Stimulated activated memory B cell treated with anti-CD40 and anti-IgM and Interleukin-4, amounts not matched to agents 10 μg/mL and 1 μg/mL and 100 μg/mL, for 72 hours (primary cell): ENCODE results near the gene NCAN.

ENCODE experiments used
- ATAC-seq: fragments of 150-1000 bp; cut with Tn5 transposase; 2 replicates; pipeline ENCODE4 v1.10.0; 2021
- H3K27ac Mint-ChIP-seq: one replicate; pipeline ENCODE4 v1.8.0; 2022; ENCODE audit warnings: mild to moderate bottlenecking, mixed read lengths
- H3K27me3 Mint-ChIP-seq: one replicate; pipeline ENCODE4 v1.8.0; 2022; ENCODE audit warnings: mixed read lengths
- H3K36me3 Mint-ChIP-seq: one replicate; pipeline ENCODE4 v1.8.0; 2022; ENCODE audit warnings: mixed read lengths
- H3K4me1 Mint-ChIP-seq: one replicate; pipeline ENCODE4 v1.8.0; 2022; ENCODE audit warnings: mixed read lengths
- H3K4me3 Mint-ChIP-seq: one replicate; pipeline ENCODE4 v1.8.0; 2022; ENCODE audit warnings: mild to moderate bottlenecking, moderate library complexity, mixed read lengths
- H3K9me3 Mint-ChIP-seq: one replicate; pipeline ENCODE4 v1.8.0; 2022; ENCODE audit warnings: mixed read lengths

Gene NCAN

GRCh38 chr19:19257836-19258588, 46.3 kb downstream of the NCAN start:
- Mint-ChIP-seq H3K4me3 (no peak overlapping the region), H3K9me3 (no peaks in the 10 kb centered on the region), H3K4me1 (peaks cover 11% of the 10 kb centered on the region), H3K27me3 (peaks cover 65% of the 10 kb centered on the region), H3K27ac (no peak overlapping the region), H3K36me3 (no peaks in the 10 kb centered on the region)
- ATAC-seq, result no peak

DNA sequence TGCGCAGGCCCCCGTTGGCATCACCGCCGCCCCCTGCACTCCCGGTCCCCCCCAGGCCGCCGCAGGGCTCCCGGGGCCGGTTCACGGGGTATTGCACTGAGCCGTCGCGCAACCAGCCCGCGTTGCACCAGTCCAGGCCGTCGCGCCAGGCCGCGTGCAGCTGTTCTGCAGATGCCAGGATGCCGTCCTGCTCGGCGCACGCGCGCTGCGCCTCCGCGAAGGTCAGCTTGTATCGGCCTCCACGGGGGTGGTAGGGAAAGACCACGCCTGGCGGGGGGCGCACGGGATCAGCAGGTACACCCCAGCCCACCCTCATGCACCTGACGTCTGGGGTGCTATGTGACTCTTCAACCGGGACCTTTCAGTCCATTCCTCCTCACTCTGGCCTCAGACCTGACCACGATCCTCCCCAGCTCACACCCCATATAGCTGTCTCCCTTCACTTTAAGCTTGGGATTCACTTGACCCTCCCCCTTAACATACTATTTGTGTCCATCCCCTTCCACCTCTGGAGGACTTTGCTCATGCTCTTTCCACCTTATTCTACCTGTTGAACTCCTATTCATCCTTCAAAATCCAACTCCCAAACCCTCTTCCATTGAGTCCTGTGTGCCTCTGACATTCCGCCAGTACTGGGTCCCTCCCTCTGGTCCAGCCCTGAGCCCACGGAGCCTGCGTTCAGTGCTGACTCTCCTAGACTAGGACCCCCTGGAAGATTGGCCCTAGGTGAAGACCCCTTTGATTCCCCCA, 47.0 kb downstream of the NCAN start:
- Mint-ChIP-seq H3K27me3 (peaks cover 64% of the 10 kb centered on the region), H3K36me3 (no peaks in the 10 kb centered on the region), H3K4me3 (no peak overlapping the region), H3K27ac (no peak overlapping the region), H3K4me1 (peaks cover 11% of the 10 kb centered on the region), H3K9me3 (no peaks in the 10 kb centered on the region)
- no peak for ATAC-seq

DNA sequence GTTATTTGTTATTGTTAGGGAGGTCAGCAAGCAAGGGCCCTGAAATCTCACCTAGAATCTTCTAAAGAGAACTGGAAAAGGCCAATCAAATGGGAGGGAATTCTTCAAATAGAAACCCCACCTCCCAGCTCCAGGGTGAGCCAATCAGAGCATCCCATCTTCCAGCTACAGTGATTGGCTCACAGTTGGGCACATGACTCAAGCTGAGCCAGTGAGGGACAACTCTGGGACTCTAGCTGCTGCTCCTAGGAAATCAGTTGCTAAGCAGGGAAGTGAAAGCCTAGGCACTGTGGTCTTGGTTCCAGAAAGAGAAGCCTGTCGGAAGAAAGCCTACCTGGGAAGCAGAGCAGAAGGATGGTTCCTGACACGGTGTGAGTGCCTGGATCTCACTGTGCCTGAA, 48.0 kb downstream of the NCAN start:
- no peak for ATAC-seq
- H3K4me1 Mint-ChIP-seq, result peaks cover 11% of the 10 kb centered on the region

DNA sequence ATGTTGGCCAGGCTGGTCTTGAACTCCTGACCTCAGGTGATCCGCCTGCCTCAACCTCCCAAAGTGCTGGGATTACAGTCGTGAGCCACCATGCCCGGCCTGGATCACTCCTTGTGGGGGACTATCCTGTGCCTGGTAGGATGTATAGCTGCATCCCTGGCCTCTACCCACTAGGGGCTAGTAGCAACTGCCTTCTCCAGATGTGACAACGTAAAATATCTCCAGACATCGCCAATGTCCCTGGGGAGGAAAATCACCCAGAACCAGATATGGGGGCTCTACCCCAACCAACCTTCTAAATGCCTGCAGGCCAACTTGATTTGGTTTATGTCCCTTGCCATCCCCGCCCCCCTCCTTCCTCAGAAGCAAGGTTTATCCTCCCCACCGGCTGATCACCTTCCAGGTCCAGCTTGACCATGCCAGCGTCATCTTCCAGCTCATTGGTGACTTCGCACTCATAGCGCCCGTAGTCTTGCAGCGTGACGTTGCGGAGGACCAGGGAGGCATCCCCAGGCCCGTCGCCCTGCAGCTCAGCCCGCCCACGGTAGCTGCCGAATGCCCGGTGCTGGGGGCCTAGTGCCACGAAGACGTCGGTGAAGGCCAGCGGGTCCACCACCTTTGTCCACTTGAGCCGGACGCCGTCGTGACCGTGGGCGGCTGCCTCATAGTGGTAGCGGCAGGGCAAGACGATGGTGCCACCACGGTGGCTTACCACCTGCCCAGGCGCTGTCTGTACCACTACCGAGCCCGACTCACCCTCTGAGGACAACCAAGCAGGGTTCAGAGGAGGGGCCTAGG, 48.9 kb downstream of the NCAN start:
- Mint-ChIP-seq H3K36me3 (no peaks in the 10 kb centered on the region), H3K9me3 (no peaks in the 10 kb centered on the region), H3K27me3 (peaks cover 54% of the 10 kb centered on the region), H3K4me3 (no peak overlapping the region), H3K27ac (no peak overlapping the region), H3K4me1 (peaks cover 11% of the 10 kb centered on the region)
- peak; percentile 24 for ATAC-seq

More for the DNA sequence above, 48.0 kb downstream of the NCAN start:
- Mint-ChIP-seq H3K9me3 (no peaks in the 10 kb centered on the region), H3K4me3 (no peak overlapping the region), H3K36me3 (no peaks in the 10 kb centered on the region), H3K27ac (no peak overlapping the region), H3K27me3 (peaks cover 62% of the 10 kb centered on the region)

- H3K27me3 Mint-ChIP-seq, result peaks cover 47% of the 10 kb centered on the region
- ATAC-seq, result peak; percentile 65
- no peaks in the 10 kb centered on the region for H3K9me3 Mint-ChIP-seq
- peaks cover 11% of the 10 kb centered on the region for H3K4me1 Mint-ChIP-seq
- no peak overlapping the region for H3K27ac Mint-ChIP-seq
- H3K36me3 Mint-ChIP-seq, result no peaks in the 10 kb centered on the region
- H3K4me3 Mint-ChIP-seq, result peak overlapping the region; percentile 2
Observed at GRCh38 chr19:19261350-19262189, 49.8 kb downstream of the NCAN start.

DNA sequence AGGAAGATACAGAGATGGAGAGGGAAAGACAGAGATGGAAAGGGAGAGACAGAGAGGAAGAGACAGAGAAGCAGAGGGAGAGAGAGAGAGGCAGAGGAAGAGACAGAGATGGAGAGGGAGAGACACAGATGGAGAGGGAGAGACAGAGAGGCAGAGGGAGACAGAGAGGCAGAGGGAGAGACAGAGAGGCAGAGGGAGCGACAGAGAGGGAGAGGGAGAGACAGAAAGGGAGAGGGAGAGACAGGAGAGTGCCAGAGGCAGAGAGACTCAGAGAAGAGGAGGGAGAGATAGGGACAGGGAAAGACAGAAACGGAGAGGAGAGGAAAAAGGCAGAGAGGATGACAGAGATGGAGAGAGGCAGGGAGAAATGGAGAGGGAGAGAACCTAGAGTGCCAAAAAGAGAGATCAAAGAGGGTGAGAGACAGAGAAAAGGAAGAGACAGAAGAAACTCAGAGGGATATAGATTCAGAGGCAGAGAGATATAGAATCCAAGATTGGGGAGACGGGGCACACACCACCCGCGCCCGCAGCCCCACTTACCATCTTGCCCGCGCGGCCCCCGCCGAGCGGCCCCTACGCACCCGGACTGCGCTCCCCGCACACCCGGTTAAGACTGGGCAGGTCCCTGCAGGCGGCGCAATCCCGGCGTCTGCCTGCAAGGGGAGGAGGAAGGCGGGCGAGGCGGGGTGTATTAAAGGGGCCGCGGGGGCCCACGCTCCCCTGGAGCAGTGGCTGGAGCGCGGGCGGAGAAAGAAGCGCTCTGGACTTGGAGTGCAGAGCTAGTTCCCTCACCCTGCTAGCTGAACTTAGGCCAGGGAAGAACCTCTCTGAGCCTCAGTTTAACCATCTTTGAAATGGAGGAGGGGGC, 50.7 kb downstream of the NCAN start:
- H3K27me3 Mint-ChIP-seq, result peaks cover 38% of the 10 kb centered on the region
- H3K4me3 Mint-ChIP-seq, result peak overlapping the region; percentile 2
- no peaks in the 10 kb centered on the region for H3K36me3 Mint-ChIP-seq
- no peak for ATAC-seq
- no peak overlapping the region for H3K27ac Mint-ChIP-seq
- H3K9me3 Mint-ChIP-seq, result no peaks in the 10 kb centered on the region
- peaks cover 11% of the 10 kb centered on the region for H3K4me1 Mint-ChIP-seq

GRCh38 chr19:19263886-19264487, 52.2 kb downstream of the NCAN start:
- no peaks in the 10 kb centered on the region for H3K9me3 Mint-ChIP-seq
- no peaks in the 10 kb centered on the region for H3K36me3 Mint-ChIP-seq
- H3K27ac Mint-ChIP-seq, result no peak overlapping the region
- peaks cover 11% of the 10 kb centered on the region for H3K4me1 Mint-ChIP-seq
- H3K4me3 Mint-ChIP-seq, result no peak overlapping the region
- peaks cover 32% of the 10 kb centered on the region for H3K27me3 Mint-ChIP-seq
- ATAC-seq, result no peak

GRCh38 chr19:19267305-19267704, 55.5 kb downstream of the NCAN start:
- Mint-ChIP-seq H3K36me3 (no peaks in the 10 kb centered on the region), H3K4me3 (no peak overlapping the region), H3K4me1 (peaks cover 3% of the 10 kb centered on the region), H3K27ac (no peak overlapping the region), H3K9me3 (no peaks in the 10 kb centered on the region), H3K27me3 (peaks cover 12% of the 10 kb centered on the region)
- no peak for ATAC-seq

- no peak overlapping the region for H3K4me3 Mint-ChIP-seq
- no peak for ATAC-seq
- peaks cover 6% of the 10 kb centered on the region for H3K4me1 Mint-ChIP-seq
Observed at GRCh38 chr19:19268453-19269385, 57.0 kb downstream of the NCAN start.

GRCh38 chr19:19269952-19270694, 58.4 kb downstream of the NCAN start:
- H3K4me1 Mint-ChIP-seq, result peaks cover 11% of the 10 kb centered on the region
- ATAC-seq, result no peak
- H3K9me3 Mint-ChIP-seq, result no peaks in the 10 kb centered on the region
- no peak overlapping the region for H3K27ac Mint-ChIP-seq
- peaks cover 10% of the 10 kb centered on the region for H3K36me3 Mint-ChIP-seq
- H3K27me3 Mint-ChIP-seq, result peaks cover 14% of the 10 kb centered on the region
- H3K4me3 Mint-ChIP-seq, result no peak overlapping the region

More at GRCh38 chr19:19268453-19269385, 57.0 kb downstream of the NCAN start:
- H3K36me3 Mint-ChIP-seq, result peaks cover under 1% of the 10 kb centered on the region
- H3K27ac Mint-ChIP-seq, result no peak overlapping the region
- peaks cover 7% of the 10 kb centered on the region for H3K27me3 Mint-ChIP-seq
- no peaks in the 10 kb centered on the region for H3K9me3 Mint-ChIP-seq

GRCh38 chr19:19270749-19271571, 59.2 kb downstream of the NCAN start:
- peaks cover 18% of the 10 kb centered on the region for H3K36me3 Mint-ChIP-seq
- no peak overlapping the region for H3K27ac Mint-ChIP-seq
- no peaks in the 10 kb centered on the region for H3K9me3 Mint-ChIP-seq
- H3K27me3 Mint-ChIP-seq, result peaks cover 14% of the 10 kb centered on the region
- ATAC-seq, result no peak
- peaks cover 11% of the 10 kb centered on the region for H3K4me1 Mint-ChIP-seq
- H3K4me3 Mint-ChIP-seq, result no peak overlapping the region
